CD4-positive, alpha-beta T cell treated with Interleukin-1 beta for 1 hour (primary cell): ENCODE results near the gene MSL1.
"Not testable (repeated sequence)": the region's sequence is repeated elsewhere in the genome, so short reads cannot be mapped to it uniquely, and the experiment has no call there.

Experiments used
- DNase-seq, 2 donors: peaks; one replicate each; pipeline ENCODE4 v3.0.0-alpha.2; 2020 to 2022

Gene MSL1

GRCh38 chr17:40130352-40131042 is 8.7 kb downstream of the MSL1 start:
- DNase-seq: peak in 1 of 2 donors; percentile 60

GRCh38 chr17:40134184-40134583 is 12.4 kb downstream of the MSL1 start:
- DNase-seq: no peak

- no peak for DNase-seq
Observed at GRCh38 chr17:40135817-40136216, 14.0 kb downstream of the MSL1 start.

GRCh38 chr17:40139566-40140058 is 17.8 kb downstream of the MSL1 start:
- no peak for DNase-seq

GRCh38 chr17:40143166-40143565 is 21.4 kb downstream of the MSL1 start:
- DNase-seq: not testable (repeated sequence)

GRCh38 chr17:40145476-40145875 is 23.7 kb downstream of the MSL1 start:
- no peak for DNase-seq

- no peak for DNase-seq
Observed at GRCh38 chr17:40148527-40148926, 26.8 kb downstream of the MSL1 start.

- DNase-seq: no peak
Observed at GRCh38 chr17:40150276-40150675, 28.5 kb downstream of the MSL1 start.

GRCh38 chr17:40151414-40151963 is 29.7 kb downstream of the MSL1 start:
- DNase-seq: no peak

GRCh38 chr17:40153603-40154236 is 31.9 kb downstream of the MSL1 start:
- DNase-seq: no peak

- no peak for DNase-seq
Observed at GRCh38 chr17:40157973-40158372, 36.2 kb downstream of the MSL1 start.

GRCh38 chr17:40158438-40159013 is 36.8 kb downstream of the MSL1 start:
- no peak for DNase-seq

GRCh38 chr17:40159456-40159855 is 37.7 kb downstream of the MSL1 start:
- no peak for DNase-seq

GRCh38 chr17:40167685-40168261 is 46.0 kb downstream of the MSL1 start:
- no peak for DNase-seq

- peak; percentile 50 to 72 for DNase-seq
Observed at GRCh38 chr17:40168262-40168832, 46.6 kb downstream of the MSL1 start.

GRCh38 chr17:40170325-40170724 is 48.6 kb downstream of the MSL1 start:
- no peak for DNase-seq

- no peak for DNase-seq
Observed at GRCh38 chr17:40171750-40172149, 50.0 kb downstream of the MSL1 start.

GRCh38 chr17:40173091-40173777 is 51.5 kb downstream of the MSL1 start:
- DNase-seq: no peak

- no peak for DNase-seq
Observed at GRCh38 chr17:40173778-40174135, 52.0 kb downstream of the MSL1 start.

GRCh38 chr17:40174514-40174913 is 52.7 kb downstream of the MSL1 start:
- DNase-seq: no peak

GRCh38 chr17:40175928-40176753 is 54.4 kb downstream of the MSL1 start:
- no peak for DNase-seq

GRCh38 chr17:40176754-40177110 is 55.0 kb downstream of the MSL1 start:
- DNase-seq: no peak
